Right lobe of liver (tissue), 4 donors: ENCODE measurements around the gene VAMP8.

ENCODE experiments used
- CTCF ChIP-seq, 4 donors: fragments of 200-600 bp in 3 of 4; fragments of 450-650 bp in 1 of 4; IDR thresholded peaks; one replicate each; pipeline versions ENCODE4 v1.5.1 to v1.8.0; 2016 to 2022; ENCODE audit warnings: antibody characterized with exemption in 4 of 4, mild to moderate bottlenecking in 2 of 4
- POLR2A ChIP-seq: fragments of 450-650 bp; IDR thresholded peaks from one replicate; pipeline ENCODE4 v1.6.1; 2017; ENCODE audit warnings: antibody characterized with exemption, mild to moderate bottlenecking
- donor health status: DM: no; HTN: no; CAD: no.
- donor health status: DM: no; HTN: no; CAD: no.
- donor health status: DM: no; HTN: yes; CAD: no.

GRCh38 chr2:85602476-85603234 lies 25.3 kb downstream of the VAMP8 start, which contains the start of gene TMEM150A:
- peak; percentile 29 to 44 (median 41) for TF ChIP-seq CTCF (IDR thresholded peaks at IDR 0.05)
- TF ChIP-seq POLR2A: peak; percentile 97
